Measurements from ENCODE around the gene HS6ST3. TPM values are rescaled to one million over a fixed set of nuclear protein-coding genes. Genes with fewer than 3 reads are reported as not detected.
A peak's percentile ranks its signal among the peaks of the same experiment; 100 is the strongest.

HS6ST3 gene
- total RNA-seq, 1 donor from 2014 or later = 0.12 TPM

DNA sequence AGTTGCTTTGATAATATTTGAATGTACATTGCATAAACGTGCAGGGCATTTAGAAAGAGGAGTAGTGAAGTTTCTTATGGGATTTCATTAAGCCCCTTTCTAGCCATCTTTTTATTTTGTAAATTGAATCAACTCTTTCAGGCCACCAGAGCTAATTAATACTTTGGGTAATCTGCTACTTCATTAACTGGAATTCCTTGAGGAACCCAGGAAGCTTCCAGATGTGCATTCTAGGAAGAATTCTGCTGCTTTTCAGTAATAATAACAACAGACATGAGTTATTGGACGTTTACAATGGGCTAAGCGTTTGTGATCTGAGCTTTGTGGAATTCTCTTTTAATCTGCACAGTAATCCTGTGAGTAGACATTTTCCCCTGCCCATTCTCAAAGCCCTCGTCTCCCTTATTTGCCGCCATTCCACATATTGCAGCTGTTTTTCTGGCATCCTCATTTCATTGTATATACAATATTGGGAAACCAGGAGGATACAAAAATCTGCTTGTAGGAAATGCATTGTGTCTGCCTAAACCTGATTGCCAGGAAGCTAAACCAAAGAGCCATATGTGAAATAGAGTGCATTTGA, 103.9 kb downstream of the HS6ST3 start:
- no peak for DNase-seq (ENCODE audit: extremely low read depth, low read depth, low spot score)

DNA sequence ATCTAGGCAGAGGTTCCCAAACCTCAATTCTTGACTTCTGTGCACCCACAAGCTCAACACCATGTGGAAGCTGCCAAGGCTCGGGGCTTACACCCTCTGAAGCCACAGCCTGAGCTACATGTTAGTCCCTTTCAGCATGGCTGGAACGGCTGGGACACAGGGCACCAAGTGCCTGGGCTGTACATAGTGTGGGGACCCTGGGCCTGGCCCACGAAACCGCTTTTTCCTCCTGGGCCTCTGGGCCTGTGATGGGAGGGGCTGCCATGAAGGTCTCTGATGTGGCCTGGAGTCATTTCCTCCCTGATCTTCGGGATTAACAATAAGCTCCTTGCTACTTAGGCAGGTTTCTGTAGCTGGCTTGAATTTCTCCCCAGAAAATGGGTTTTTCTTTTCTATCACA, 108.1 kb downstream of the HS6ST3 start:
- no peak for DNase-seq (ENCODE audit: extremely low read depth, low read depth, low spot score)

DNA sequence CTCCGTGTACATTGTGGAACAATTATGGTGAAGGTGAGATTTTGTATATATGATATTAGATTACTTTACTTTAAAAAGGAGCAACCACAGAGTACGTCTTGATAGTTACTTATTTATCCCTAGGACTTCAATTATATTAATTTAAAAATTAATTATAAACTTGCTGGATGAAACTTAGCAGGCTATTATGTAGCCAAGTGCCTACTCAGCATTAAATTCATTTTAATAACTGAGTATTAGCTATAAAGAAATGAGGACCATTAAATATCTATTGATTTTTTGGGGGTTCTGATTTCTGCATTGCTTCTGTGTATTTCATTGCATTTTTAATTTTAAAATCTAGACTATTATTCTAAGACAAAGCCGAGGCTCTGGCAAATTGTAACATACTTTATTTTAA, 109.4 kb downstream of the HS6ST3 start:
- no peak for DNase-seq (ENCODE audit: extremely low read depth, low read depth, low spot score)

DNA sequence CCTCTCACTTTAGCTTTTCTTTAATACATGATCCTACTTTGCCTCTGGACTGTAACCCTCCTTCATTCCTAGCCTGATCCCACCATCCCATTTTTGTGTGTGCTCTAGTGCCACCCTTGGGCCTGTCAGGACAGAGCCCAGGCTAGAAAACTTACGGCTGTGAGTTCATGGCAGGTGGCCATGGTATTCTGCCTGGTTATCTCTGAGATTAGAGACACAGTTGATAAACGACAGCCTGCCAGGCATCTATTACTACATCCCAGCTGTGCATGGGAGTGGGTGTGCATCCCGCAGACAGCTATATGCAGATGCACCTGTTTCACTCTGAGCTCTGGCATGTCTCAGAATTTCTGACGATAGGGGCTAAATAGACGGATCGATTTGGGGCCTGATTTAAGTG, 110.9 kb downstream of the HS6ST3 start:
- no peak for DNase-seq (ENCODE audit: extremely low read depth, low read depth, low spot score)

DNA sequence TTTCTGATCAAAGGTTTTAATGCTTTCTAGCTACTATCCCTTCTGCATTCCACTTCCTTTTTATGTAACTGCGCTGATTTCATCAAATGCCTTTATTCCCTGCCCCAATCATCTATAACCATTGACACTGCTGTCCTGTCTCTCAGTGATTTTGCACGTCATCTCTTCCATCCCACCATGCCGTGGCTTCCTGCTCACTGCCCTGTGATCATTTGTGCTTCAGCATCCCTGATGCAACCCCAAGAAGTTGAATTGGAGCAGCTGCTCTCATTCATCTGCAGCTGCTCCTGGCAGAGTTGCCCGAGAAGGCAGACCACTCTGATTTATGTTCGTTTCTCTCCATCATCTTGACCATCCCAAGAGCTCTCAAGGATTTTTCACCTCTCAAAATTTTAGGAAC, 112.4 kb downstream of the HS6ST3 start:
- no peak for DNase-seq (ENCODE audit: extremely low read depth, low read depth, low spot score)

DNA sequence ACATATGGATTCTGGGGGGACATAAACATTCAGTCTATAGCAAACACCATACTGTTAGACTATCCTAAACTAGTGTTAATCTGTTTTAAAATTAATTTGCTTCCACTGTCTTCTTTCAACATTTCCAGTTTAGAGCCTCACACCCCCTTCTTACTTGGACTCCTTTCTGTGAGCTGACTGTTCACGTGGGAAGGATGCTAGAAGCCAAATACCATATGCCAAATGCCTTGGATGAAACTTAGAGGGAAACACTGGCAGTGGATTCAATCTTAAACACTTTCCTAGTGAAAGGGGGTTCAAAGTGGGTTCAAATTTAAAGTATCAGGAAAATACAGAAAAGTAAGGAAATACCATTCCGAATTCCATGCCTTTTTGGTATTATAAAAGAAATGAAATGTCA, 113.6 kb downstream of the HS6ST3 start:
- no peak for DNase-seq (ENCODE audit: extremely low read depth, low read depth, low spot score)

DNA sequence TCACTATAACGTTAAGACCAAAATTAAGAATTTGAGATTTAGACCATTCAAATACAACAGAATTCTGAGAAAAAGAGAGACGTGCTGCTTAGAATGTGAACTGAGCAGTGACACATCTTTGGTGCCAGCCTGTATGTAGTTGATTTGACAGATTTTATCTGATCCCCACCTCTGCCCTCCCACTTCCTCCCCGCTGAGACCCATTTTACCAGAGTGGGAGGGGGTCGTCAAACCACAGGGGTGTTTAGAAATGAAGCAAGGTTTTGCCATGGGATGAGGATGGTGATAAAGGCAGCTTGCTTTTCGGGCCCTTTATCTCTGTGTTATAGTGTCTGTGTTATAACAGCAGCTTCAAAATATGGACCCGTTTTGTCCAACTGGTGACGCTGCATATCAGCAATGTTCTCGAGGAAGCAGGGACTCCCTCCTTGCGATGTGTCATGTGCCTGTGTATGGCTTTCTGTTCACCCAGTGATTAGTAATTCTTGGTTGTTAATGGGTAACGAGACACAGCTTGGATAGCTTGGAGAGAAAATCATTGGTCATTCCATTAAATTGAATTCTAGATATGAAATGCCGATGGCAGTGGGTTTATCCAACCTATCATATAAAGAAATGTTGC, 125.0 kb downstream of the HS6ST3 start:
- no peak for DNase-seq (ENCODE audit: extremely low read depth, low read depth, low spot score)

- DNase-seq (ENCODE audit: extremely low read depth, low read depth, low spot score) = no peak
These were observed 126.6 kb downstream of the HS6ST3 start for GRCh38 chr13:96216543-96216942.

DNA sequence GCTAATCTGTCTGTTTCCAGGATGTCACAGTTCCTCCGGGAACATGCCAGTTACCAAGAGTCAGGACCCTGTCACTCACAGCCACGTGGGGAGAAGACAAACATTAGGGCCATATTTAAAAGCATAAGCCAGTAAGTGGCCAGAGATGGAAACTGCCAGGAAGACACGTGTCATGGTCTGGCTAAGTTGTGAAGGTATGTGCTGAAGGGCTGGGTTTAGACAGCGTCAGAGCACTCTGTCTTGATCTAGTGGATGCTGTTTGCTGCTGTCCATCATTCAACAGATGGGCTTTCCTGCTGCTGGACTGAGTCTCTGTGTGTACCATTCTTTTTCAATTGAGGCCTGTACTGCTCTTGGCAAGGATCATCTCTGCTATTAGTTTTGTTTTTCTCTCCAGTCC, 128.6 kb downstream of the HS6ST3 start:
- DNase-seq (ENCODE audit: extremely low read depth, low read depth, low spot score) = no peak

DNA sequence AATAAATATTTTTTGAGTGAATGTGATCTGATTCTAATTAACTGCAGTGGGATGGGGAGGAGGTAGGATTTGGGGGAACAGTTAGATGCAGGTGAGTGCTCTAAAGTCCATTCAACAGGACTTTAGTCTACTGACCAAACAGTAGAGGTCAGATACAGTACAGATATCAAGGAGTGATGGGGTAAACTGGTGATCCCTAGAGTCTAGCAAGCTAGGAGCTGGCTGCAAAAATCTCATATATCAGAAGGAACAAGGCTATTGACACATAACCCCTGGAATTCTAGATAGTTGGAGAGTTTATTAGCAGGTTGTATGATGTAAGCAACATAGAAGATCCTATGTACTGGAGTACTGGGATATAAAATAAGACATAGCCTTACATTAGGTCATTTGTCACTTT, 131.6 kb downstream of the HS6ST3 start:
- DNase-seq (ENCODE audit: extremely low read depth, low read depth, low spot score) = no peak

GRCh38 chr13:96223231-96223630, 133.3 kb downstream of the HS6ST3 start:
- DNase-seq (ENCODE audit: extremely low read depth, low read depth, low spot score) = no peak

DNA sequence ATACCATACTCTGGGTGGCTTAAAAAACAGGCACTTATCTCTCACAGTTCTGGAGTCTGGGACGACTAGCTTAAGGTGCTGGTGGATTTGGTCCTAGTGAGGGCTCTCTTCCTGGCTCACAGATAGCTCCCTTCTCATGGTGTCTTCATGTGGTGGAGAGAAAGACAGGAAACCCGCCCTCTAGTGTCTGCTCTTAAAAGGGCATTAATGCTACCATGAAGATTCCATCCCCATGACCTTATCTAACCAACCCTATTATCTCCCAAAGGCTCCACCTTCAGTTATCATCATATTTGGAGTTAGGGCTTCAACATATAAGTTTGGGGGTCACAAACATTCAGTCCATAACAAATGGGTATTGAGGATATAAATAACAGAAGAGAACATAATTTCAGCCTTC, 139.4 kb downstream of the HS6ST3 start:
- peak; percentile 7 for DNase-seq (ENCODE audit: extremely low read depth, low read depth, low spot score)

DNA sequence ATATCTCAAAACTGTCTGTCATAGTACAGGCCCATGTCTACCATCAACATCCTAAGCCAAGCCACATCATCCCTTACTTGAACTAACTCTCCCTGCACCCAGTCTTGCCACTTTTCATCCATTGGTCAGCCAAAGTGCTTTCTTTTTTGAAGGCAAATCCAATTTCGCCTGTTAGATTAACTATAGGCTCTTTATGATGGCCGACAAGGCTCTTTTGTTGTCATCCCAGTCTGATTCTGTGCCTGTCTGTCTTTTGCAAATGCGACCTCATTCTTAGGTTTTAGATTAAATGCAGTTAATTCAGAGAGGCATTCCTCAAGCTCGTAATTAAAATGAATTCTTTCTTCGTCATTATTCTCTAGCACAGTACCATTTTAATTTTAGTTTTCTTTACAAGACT, 148.3 kb downstream of the HS6ST3 start:
- no peak for DNase-seq (ENCODE audit: extremely low read depth, low read depth, low spot score)

GRCh38 chr13:96238861-96239260, 149.0 kb downstream of the HS6ST3 start:
- no peak for DNase-seq (ENCODE audit: extremely low read depth, low read depth, low spot score)

DNA sequence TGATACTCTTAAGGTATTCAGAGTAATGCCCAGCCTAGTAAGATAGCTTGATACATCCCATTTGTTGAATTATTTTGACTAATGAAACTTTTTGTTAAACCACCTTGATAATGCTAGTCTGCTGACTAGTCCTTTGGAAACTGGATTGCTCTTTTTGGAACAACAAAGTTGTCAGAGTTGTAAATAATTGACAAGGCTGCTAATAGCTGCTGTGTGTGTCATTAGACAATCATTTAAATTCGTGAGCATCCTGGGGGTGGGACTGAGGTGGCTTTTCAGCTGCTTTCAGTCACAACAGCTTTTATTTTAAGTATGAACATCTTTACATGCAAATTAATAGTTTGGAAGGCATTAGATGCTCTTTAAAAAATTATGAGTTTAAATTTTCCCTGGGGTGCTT, 153.5 kb downstream of the HS6ST3 start:
- DNase-seq (ENCODE audit: extremely low read depth, low read depth, low spot score) = no peak

- no peak for DNase-seq (ENCODE audit: extremely low read depth, low read depth, low spot score)
These were observed 158.2 kb downstream of the HS6ST3 start for GRCh38 chr13:96248103-96248502.

DNA sequence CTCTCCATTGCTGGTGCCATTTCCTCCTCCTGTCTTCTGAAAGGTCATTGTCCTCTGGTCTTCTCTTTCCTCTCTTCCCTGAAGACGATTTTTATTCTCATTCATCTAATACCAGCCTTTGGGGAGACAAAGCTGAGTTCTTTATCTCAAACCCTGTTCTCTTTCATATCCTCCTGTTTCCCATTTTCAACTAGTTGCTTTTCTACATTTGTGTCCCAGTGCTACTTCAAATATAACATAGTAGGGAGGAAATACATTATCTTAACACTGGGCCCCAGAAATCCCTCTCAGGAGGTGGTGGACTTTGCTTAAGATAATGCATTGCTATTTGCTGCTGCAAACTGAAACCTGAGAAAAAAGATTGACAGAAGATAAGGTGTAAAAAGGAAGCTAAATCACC, 159.1 kb downstream of the HS6ST3 start:
- DNase-seq (ENCODE audit: extremely low read depth, low read depth, low spot score) = no peak

DNA sequence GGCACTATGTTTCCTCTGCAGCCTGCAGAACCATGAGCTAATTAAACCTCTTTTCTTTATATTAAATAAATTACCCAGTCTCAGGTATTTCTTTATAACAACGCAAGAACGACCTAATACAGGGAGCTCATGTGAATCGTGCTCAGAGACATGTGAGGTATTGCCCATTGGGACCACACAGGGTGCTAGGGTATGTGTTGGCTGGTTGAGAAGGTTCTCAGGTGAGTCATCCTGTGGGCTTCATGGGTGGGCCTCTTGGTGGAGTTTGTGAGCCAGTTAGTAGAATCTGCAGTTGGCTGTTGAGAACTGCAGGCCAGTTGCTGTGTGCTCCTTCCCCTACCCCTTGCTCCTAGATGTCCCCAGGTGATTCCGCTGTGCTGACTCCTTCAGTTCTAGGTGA, 163.0 kb downstream of the HS6ST3 start:
- no peak for DNase-seq (ENCODE audit: extremely low read depth, low read depth, low spot score)

- no peak for DNase-seq (ENCODE audit: extremely low read depth, low read depth, low spot score)
These were observed 183.3 kb downstream of the HS6ST3 start for GRCh38 chr13:96273196-96273595.

GRCh38 chr13:96274046-96274445, 184.1 kb downstream of the HS6ST3 start:
- no peak for DNase-seq (ENCODE audit: extremely low read depth, low read depth, low spot score)

- DNase-seq (ENCODE audit: extremely low read depth, low read depth, low spot score) = no peak
These were observed 190.0 kb downstream of the HS6ST3 start for GRCh38 chr13:96279904-96280303.

DNA sequence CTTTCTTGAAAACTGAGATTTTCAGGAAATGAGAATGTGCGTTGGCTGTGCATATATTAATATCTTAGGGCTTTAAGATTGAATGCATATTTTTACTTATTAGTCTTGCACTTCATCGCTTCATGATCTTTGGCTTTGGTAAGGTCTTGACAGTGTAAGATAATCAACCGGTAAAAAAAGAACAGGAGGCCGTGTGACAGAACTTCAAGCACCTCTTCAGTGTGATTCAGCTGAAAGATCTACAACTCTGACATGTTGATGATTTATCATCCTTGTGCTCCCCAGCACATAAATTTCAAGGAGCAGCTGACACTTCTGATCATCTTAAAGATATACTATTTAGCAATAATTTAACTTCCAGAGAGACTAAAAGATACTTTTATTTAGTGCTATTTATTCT, 195.1 kb downstream of the HS6ST3 start:
- no peak for DNase-seq (ENCODE audit: extremely low read depth, low read depth, low spot score)

DNA sequence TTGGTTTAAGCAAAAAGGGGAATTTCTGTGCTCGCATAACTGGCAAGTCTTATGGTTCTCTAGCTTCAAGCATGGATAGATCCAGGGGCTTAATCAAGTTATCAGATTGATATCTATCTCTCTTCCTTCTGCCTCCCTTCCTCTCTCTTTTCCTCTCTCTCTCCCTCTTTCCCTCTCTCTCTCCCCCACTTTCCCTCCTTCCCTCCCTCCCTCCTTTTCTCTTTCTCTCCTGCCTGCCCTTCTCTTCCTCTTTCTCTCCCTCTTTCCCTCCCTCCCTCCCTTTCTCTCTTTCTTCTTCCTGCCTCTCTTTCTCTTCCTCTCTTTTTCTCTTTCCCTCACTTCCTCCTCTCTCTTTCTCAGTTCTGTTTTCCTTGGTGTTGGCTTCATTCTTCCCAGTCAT, 195.8 kb downstream of the HS6ST3 start:
- no peak for DNase-seq (ENCODE audit: extremely low read depth, low read depth, low spot score)

All from glomerular endothelial cell (primary cell).